ENCODE measurements around the gene MRPL47.
A peak's percentile ranks its signal among the peaks of the same experiment; 100 is the strongest.

The MRPL47 gene

GRCh38 chr3:179590669-179591068 is 13.8 kb downstream of the MRPL47 start:
- DNase-seq: no peak

- DNase-seq: no peak
Measured at GRCh38 chr3:179589143-179589542, 15.3 kb downstream of the MRPL47 start.

- DNase-seq: peak; percentile 80
Measured at GRCh38 chr3:179580992-179581391, 23.4 kb downstream of the MRPL47 start.

GRCh38 chr3:179565496-179565895 is 38.9 kb downstream of the MRPL47 start:
- no peak for DNase-seq

GRCh38 chr3:179563271-179563783 is 41.1 kb downstream of the MRPL47 start:
- peak; percentile 91 for DNase-seq

- DNase-seq: peak; percentile 100
Measured at GRCh38 chr3:179562591-179563270, 41.7 kb downstream of the MRPL47 start, which contains the start of gene ACTL6A. Gene ACTL6A (plus strand): TSS chr3:179562926. CDS start chr3:179563093, 167 bp downstream.

- DNase-seq: no peak
Measured at GRCh38 chr3:179560791-179561190, 43.6 kb downstream of the MRPL47 start.

- DNase-seq: peak; percentile 88
Measured at GRCh38 chr3:179558742-179559364, 45.6 kb downstream of the MRPL47 start.

- no peak for DNase-seq
Measured at GRCh38 chr3:179551349-179552105, 52.9 kb downstream of the MRPL47 start.

GRCh38 chr3:179546814-179547241 is 57.6 kb downstream of the MRPL47 start:
- no peak for DNase-seq

GRCh38 chr3:179544981-179545645 is 59.3 kb downstream of the MRPL47 start:
- no peak for DNase-seq

- no peak for DNase-seq
Measured at GRCh38 chr3:179542375-179542774, 62.1 kb downstream of the MRPL47 start.

GRCh38 chr3:179541596-179541995 is 62.8 kb downstream of the MRPL47 start:
- no peak for DNase-seq

GRCh38 chr3:179541094-179541493 is 63.3 kb downstream of the MRPL47 start:
- no peak for DNase-seq
